HepG2 (cell line): ENCODE results near the gene RAB43. TPM values are rescaled to one million over a fixed set of nuclear protein-coding genes. Genes with fewer than 3 reads are reported as not detected.

ENCODE experiments used
- ATAC-seq: fragments of 200-7000 bp; cut with Tn5 transposase; 3 replicates; pipeline ENCODE4 v1.9.1; 2020; ENCODE audit warnings: mild to moderate bottlenecking, moderate library complexity
- BruUV-seq: library from RNA; stranded (reverse); fragments of 400-500 nt; replicated peaks from 2 replicates; lab custom pipeline; 2021; lab: Mats Ljungman, UMichigan
- CTCF ChIA-PET: fragments of 300-600 bp; formaldehyde crosslinking; extraction: SDS; loops from one replicate; lab custom pipeline; 2021; ENCODE audit warnings: low total read pairs, inconsistent platforms, low intra/inter-chr PET ratio; lab: Yijun Ruan, JAX
- POLR2A ChIA-PET: fragments of 350-600 bp; sonication (Branson Sonifier 250); formaldehyde crosslinking; loops from one replicate; lab custom pipeline; 2020; ENCODE audit warnings: antibody characterized with exemption, inconsistent platforms; lab: Yijun Ruan, JAX
- DNase-seq: peaks from one replicate; pipeline ENCODE4 v3.0.0-alpha.2; 2015; ENCODE audit warnings: low spot score
- FAIRE-seq: peaks from 3 replicates; lab custom pipeline; 2011; peaks lifted over from hg19 to GRCh38; lab: Jason Lieb, UNC
- H2AFZ ChIP-seq: one replicate; pipeline ENCODE4 v1.6.1; 2011; ENCODE audit warnings: low read length, inconsistent platforms
- H3K27ac ChIP-seq: fragments of 300-600 bp; 3 replicates; pipeline ENCODE4 v1.8.0; 2011; ENCODE audit warnings: mixed run types, mild to moderate bottlenecking, mixed read lengths, low read length, inconsistent platforms; ENCODE audit not compliant: insufficient read depth; ENCODE audit errors: extremely low read length
- H3K27me3 ChIP-seq, 2 experiments: fragments of 200-600 bp in 1 of 2; 2 replicates in 1 of 2; 3 replicates in 1 of 2; pipeline versions ENCODE4 v1.6.0 to v1.8.0; 2011; ENCODE audit warnings: low read length in 2 of 2, mild to moderate bottlenecking in 2 of 2, moderate library complexity in 2 of 2, inconsistent platforms in 1 of 2; ENCODE audit not compliant: insufficient read depth in 2 of 2, control insufficient read depth in 1 of 2
- H3K36me3 ChIP-seq, 2 experiments: fragments of 200-600 bp in 1 of 2; replicated peaks in 1 of 2; 2 replicates in 1 of 2; 3 replicates in 1 of 2; pipeline versions ENCODE4 v1.5.1 to v1.8.0; 2011; ENCODE audit warnings: low read length in 2 of 2, inconsistent platforms in 1 of 2; ENCODE audit not compliant: insufficient read depth in 2 of 2, control insufficient read depth in 1 of 2
- H3K4me1 ChIP-seq: 2 replicates; pipeline ENCODE4 v1.5.1; 2012; ENCODE audit warnings: low read length, inconsistent platforms; ENCODE audit not compliant: insufficient read depth
- H3K4me2 ChIP-seq: 2 replicates; pipeline ENCODE4 v1.6.0; 2011; ENCODE audit warnings: low read depth, low read length, inconsistent platforms
- H3K4me3 ChIP-seq, 3 experiments: fragments of 200-600 bp in 1 of 3; sonication (generic), shearing (Covaris generic) in 1 of 3; replicated peaks in 1 of 3; 2 replicates each; pipeline ENCODE4 v1.5.1; 2011 to 2016; ENCODE audit warnings: low read length in 3 of 3, inconsistent platforms in 2 of 3, low read depth in 2 of 3, mild to moderate bottlenecking in 2 of 3, control low read depth in 1 of 3, mixed read lengths in 1 of 3; ENCODE audit not compliant: insufficient read depth in 1 of 3
- H3K79me2 ChIP-seq: one replicate; pipeline ENCODE4 v1.6.1; 2011; ENCODE audit warnings: low read length, inconsistent platforms; ENCODE audit not compliant: insufficient read depth
- H3K9ac ChIP-seq: 2 replicates; pipeline ENCODE4 v1.6.0; 2011; ENCODE audit warnings: mild to moderate bottlenecking, low read depth, low read length, inconsistent platforms; ENCODE audit not compliant: insufficient read depth
- H3K9me3 ChIP-seq: 2 replicates; pipeline ENCODE4 v1.5.1; 2012; ENCODE audit warnings: mild to moderate bottlenecking, low read length
- H4K20me1 ChIP-seq: 2 replicates; pipeline ENCODE4 v1.6.0; 2011; ENCODE audit warnings: inconsistent platforms, mild to moderate bottlenecking, low read length, moderate library complexity; ENCODE audit not compliant: insufficient read depth
- AGO2 ChIP-seq: fragments of 200-400 bp; formaldehyde crosslinking; optimal IDR thresholded peaks from 2 replicates; pipeline ENCODE3; 2017; ENCODE audit warnings: mild to moderate bottlenecking, low read depth, low read length, moderate library complexity
- ARID3A ChIP-seq: IDR thresholded peaks from 2 replicates; pipeline ENCODE4 v1.6.1; 2012; ENCODE audit warnings: low read depth, low read length, improper control_type of control experiment
- ETV6 ChIP-seq: sonication (generic); formaldehyde crosslinking; conservative IDR thresholded peaks from 2 replicates; pipeline ENCODE4 v1.4.0; 2020; ENCODE audit warnings: missing genetic modification reagents
- SMARCC2 ChIP-seq: fragments of 450-650 bp; IDR thresholded peaks from 2 replicates; pipeline ENCODE4 v1.6.1; 2017; ENCODE audit warnings: antibody characterized with exemption, mild to moderate bottlenecking
- ZNF136 ChIP-seq: sonication (generic); formaldehyde crosslinking; IDR thresholded peaks from 2 replicates; pipeline ENCODE4 v1.8.1; 2022; ENCODE audit warnings: low read depth, mild to moderate bottlenecking, moderate library complexity, missing genetic modification reagents
- ZNF263 ChIP-seq: sonication (generic); formaldehyde crosslinking; IDR thresholded peaks from 2 replicates; pipeline ENCODE4 v1.4.0; 2020; ENCODE audit warnings: missing genetic modification reagents
- ZNF513 ChIP-seq: sonication (generic); formaldehyde crosslinking; conservative IDR thresholded peaks from 2 replicates; pipeline ENCODE4 v1.5.0; 2020; ENCODE audit warnings: missing genetic modification reagents
- WGBS: methylation state at CpG from one replicate; pipeline ENCODE4 v1.1.6; 2017; ENCODE audit warnings: low lambda C conversion rate; 5-methylcytosine and 5-hydroxymethylcytosine counted together
- in situ Hi-C: cut with HindIII; loops from 2 replicates; pipeline ENCODE4 v1.10.0; 2017; ENCODE audit warnings: low pct_unique_long_range_greater_than_20kb; ENCODE audit not compliant: extremely low pct_ligation_motif_present
- intact Hi-C: fragments of 100-400 bp; cut with micrococcal nuclease; formaldehyde crosslinking; loops from one replicate; pipeline ENCODE4 v1.10.0; 2022; ENCODE audit not compliant: unreplicated experiment
- polyA plus RNA-seq, 8 experiments: library from polyadenylated mRNA; depleted of rRNA in 3 of 8; stranded (reverse) in 7 of 8; unstranded in 1 of 8; fragments of >200 nt; fragmentation: Illumina TruSeq in 4 of 8; extraction: Trizol in 4 of 8; gene quantifications; 2 replicates each; pipeline versions ENCODE4 v1.2.1 to v1.2.3, GENCODE V29; 2011 to 2016; ENCODE audit warnings: low read depth in 4 of 8, missing spikeins in 1 of 8, mixed read lengths in 1 of 8; ENCODE audit not compliant: insufficient read depth in 1 of 8
- total RNA-seq, 5 experiments: library from RNA; depleted of rRNA; stranded (reverse); fragments of >200 nt; fragmentation: Illumina TruSeq; extraction: Trizol; gene quantifications; 2 replicates each; pipeline ENCODE4 v1.2.3, GENCODE V29; 2016; ENCODE audit warnings: low read depth in 1 of 5
- TF ChIP-seq, protein P1 (sequence below): sonication (generic); formaldehyde crosslinking; IDR thresholded peaks from 2 replicates; pipeline ENCODE4 v1.5.0; 2020; ENCODE audit warnings: mild to moderate bottlenecking, missing genetic modification reagents, moderate library complexity
- TF ChIP-seq, protein P2 (sequence below): sonication (generic); formaldehyde crosslinking; IDR thresholded peaks from 2 replicates; pipeline ENCODE4 v1.4.0; 2020; ENCODE audit warnings: missing genetic modification reagents

The RAB43 gene
- total and polyA plus RNA-seq, 2 of the 13 experiments (the other 11 are each of a cell fraction or from before 2014, with no cell fraction given): 11.8 to 18.4 TPM

DNA sequence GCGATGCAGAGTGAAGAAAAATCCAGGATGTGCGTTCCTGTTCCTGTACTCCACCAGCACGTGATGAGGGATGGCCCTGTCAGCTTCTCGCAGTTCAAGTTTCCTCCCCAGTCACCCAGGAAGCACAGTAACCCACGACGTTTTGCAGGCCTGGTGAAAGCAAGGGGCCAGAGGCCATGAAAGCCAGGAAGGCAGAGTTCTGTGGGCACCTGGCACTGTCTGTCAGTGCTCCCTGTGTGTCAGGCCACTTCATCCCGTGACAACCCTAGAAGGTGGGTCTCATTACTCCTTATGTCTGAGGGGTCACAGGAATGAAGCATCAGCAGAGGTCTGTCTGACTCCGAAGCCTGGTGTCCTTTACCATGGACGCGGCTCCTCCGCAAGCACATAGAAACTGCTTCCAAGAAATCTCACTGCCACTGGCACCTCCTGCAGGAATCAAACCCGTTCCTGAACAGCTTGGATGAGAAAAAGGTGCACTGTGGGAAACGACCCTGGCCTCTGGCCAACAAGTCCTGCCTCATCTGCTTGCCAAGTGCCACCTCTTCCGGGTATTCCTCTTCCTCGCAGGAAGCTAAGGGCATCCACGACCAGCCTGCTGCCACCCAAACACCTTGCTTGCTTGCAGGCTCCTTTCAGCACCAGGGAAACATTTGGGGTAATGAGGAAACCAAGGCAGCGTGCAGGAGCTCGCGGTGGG, 14.6 kb downstream of the RAB43 start:
- intact Hi-C loops: no loop called here
- H3K9ac ChIP-seq: no peak overlapping the region
- DNase-seq (no peak), FAIRE-seq (no peak), ATAC-seq (no peak)
- H3K4me1 ChIP-seq: peaks cover 16% of the 10 kb centered on the region
- WGBS: 100% methylated on average over 8 of the region's 19 CpGs
- peaks cover 46% of the 10 kb centered on the region for H3K79me2 ChIP-seq
- no peak overlapping the region for H3K4me2 ChIP-seq
- peaks cover 18% of the 10 kb centered on the region; the same call in 1 of the 2 replicates for H4K20me1 ChIP-seq
- H3K27ac ChIP-seq: no peak overlapping the region
- H2AFZ ChIP-seq: no peak overlapping the region
- no TSS peak for BruUV-seq
- in situ Hi-C loops: no loop called here
- H3K36me3 ChIP-seq: peaks cover 2 to 30% of the 10 kb centered on the region in 2 experiments; a peak in 3 of 5 replicates
- no peaks in the 10 kb centered on the region for H3K9me3 ChIP-seq
- ChIA-PET POLR2A (interaction anchor here (2.1 to 2.9 kb wide), 2 partner anchors 12 to 14 kb away, joined by 5 to 9 read pairs; partner anchors contain the start of gene RAB43), CTCF (no interaction called here)
- no peak overlapping the region for H3K4me3 ChIP-seq
- TF ChIP-seq AGO2 (peak; percentile 4), ETV6 (CRISPR knock-in tag) (no peak)
- no peaks in the 10 kb centered on the region for H3K27me3 ChIP-seq

DNA sequence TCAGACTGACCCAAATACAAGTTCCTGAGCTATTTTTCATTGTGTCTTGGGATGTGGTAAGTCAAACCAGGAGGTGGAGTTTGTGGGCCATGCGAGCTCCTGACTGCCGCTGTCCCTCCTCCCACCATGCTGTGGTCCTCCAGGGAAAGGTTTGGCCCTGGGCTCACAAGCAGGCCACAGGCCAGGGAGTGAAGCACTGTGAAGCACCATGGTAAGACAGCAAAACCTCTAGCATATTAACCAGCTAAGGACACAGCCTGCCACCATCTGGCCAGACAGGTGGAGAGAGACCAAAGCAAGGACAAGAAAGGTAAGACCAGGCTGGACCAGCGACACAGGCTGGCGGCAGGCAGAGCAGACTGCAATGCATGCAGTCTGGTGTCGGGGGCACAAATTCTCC, 15.3 kb downstream of the RAB43 start:
- peaks cover 24% of the 10 kb centered on the region; the same call in 1 of the 2 replicates for H4K20me1 ChIP-seq
- FAIRE-seq: no peak
- POLR2A ChIA-PET: interaction anchor here (2.1 to 2.9 kb wide), 2 partner anchors 13 to 15 kb away, joined by 5 to 9 read pairs; partner anchors contain the start of gene RAB43
- H3K9ac ChIP-seq: no peak overlapping the region
- no peak overlapping the region for H2AFZ ChIP-seq
- peak; percentile 44 for ATAC-seq
- H3K27me3 ChIP-seq: no peaks in the 10 kb centered on the region
- intact Hi-C loops (no loop called here), in situ Hi-C loops (no loop called here)
- H3K4me2 ChIP-seq: no peak overlapping the region
- 88% methylated on average over 5 of the region's 5 CpGs for WGBS
- no TSS peak for BruUV-seq
- no peak for DNase-seq
- CTCF ChIA-PET: no interaction called here
- no peaks in the 10 kb centered on the region for H3K9me3 ChIP-seq
- TF ChIP-seq ZNF136 (CRISPR knock-in tag): no peak
- no peak for TF ChIP-seq SMARCC2
- TF ChIP-seq ARID3A: no peak
- no peak for TF ChIP-seq ZNF513 (CRISPR knock-in tag)
- TF ChIP-seq, protein P1, sequence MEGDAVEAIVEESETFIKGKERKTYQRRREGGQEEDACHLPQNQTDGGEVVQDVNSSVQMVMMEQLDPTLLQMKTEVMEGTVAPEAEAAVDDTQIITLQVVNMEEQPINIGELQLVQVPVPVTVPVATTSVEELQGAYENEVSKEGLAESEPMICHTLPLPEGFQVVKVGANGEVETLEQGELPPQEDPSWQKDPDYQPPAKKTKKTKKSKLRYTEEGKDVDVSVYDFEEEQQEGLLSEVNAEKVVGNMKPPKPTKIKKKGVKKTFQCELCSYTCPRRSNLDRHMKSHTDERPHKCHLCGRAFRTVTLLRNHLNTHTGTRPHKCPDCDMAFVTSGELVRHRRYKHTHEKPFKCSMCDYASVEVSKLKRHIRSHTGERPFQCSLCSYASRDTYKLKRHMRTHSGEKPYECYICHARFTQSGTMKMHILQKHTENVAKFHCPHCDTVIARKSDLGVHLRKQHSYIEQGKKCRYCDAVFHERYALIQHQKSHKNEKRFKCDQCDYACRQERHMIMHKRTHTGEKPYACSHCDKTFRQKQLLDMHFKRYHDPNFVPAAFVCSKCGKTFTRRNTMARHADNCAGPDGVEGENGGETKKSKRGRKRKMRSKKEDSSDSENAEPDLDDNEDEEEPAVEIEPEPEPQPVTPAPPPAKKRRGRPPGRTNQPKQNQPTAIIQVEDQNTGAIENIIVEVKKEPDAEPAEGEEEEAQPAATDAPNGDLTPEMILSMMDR (CRISPR knock-in tag): peak; percentile 37; the same call in 1 of the 2 replicates
- TF ChIP-seq, protein P2, sequence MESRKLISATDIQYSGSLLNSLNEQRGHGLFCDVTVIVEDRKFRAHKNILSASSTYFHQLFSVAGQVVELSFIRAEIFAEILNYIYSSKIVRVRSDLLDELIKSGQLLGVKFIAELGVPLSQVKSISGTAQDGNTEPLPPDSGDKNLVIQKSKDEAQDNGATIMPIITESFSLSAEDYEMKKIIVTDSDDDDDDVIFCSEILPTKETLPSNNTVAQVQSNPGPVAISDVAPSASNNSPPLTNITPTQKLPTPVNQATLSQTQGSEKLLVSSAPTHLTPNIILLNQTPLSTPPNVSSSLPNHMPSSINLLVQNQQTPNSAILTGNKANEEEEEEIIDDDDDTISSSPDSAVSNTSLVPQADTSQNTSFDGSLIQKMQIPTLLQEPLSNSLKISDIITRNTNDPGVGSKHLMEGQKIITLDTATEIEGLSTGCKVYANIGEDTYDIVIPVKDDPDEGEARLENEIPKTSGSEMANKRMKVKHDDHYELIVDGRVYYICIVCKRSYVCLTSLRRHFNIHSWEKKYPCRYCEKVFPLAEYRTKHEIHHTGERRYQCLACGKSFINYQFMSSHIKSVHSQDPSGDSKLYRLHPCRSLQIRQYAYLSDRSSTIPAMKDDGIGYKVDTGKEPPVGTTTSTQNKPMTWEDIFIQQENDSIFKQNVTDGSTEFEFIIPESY (CRISPR knock-in tag): 0 out of 2 replicates have a peak, but pooled peaks have one; percentile 23
- peak; percentile 93 for TF ChIP-seq ZNF263 (CRISPR knock-in tag)
- H3K79me2 ChIP-seq: peaks cover 51% of the 10 kb centered on the region
- no peak overlapping the region for H3K4me3 ChIP-seq
- peaks cover 16% of the 10 kb centered on the region for H3K4me1 ChIP-seq
- H3K27ac ChIP-seq: no peak overlapping the region
- H3K36me3 ChIP-seq: peaks cover 2 to 35% of the 10 kb centered on the region in 2 experiments; a peak in 3 of 5 replicates
